Measurements from ENCODE around the gene SMAD2.
"Not testable (repeated sequence)": the region's sequence is repeated elsewhere in the genome, so short reads cannot be mapped to it uniquely, and the experiment has no call there.

Gene SMAD2

GRCh38 chr18:47844828-47845498 lies 85.5 kb downstream of the SMAD2 start:
- no peak for DNase-seq (ENCODE audit: low read depth in 1 of 2, low spot score in 1 of 2)

- DNase-seq (ENCODE audit: low read depth in 1 of 2, low spot score in 1 of 2) = no peak
Measured at GRCh38 chr18:47842836-47843235, 87.6 kb downstream of the SMAD2 start.

GRCh38 chr18:47838396-47838795 lies 92.1 kb downstream of the SMAD2 start:
- no peak for DNase-seq (ENCODE audit: low read depth in 1 of 2, low spot score in 1 of 2)

- DNase-seq (ENCODE audit: low read depth in 1 of 2, low spot score in 1 of 2) = no peak
Measured at GRCh38 chr18:47832348-47832747, 98.1 kb downstream of the SMAD2 start.

DNA sequence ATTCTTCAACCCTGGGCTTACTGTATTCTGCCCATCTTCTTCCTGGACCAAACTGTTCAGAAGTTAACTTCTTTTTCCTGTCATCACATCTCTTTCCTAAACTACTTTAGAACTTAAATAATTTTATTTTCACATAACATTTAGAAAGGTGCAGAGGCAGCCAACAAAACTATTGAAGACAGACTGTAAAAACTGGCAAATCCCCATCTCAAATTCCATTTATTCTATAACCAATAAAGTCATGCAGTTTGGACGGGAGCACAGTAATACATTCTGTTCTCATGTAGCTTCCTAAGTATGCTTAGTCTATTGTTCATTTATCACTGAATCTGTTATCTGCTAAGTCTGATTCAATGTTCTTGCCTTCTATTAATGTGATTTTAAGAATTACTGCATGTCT lies 99.1 kb downstream of the SMAD2 start:
- no peak for DNase-seq (ENCODE audit: low read depth in 1 of 2, low spot score in 1 of 2)

GRCh38 chr18:47830772-47831171 lies 99.7 kb downstream of the SMAD2 start:
- no peak for DNase-seq (ENCODE audit: low read depth in 1 of 2, low spot score in 1 of 2)

GRCh38 chr18:47829831-47830230 lies 100.6 kb downstream of the SMAD2 start:
- no peak for DNase-seq (ENCODE audit: low read depth in 1 of 2, low spot score in 1 of 2)

GRCh38 chr18:47828031-47828430 lies 102.4 kb downstream of the SMAD2 start:
- not testable (repeated sequence) for DNase-seq (ENCODE audit: low read depth in 1 of 2, low spot score in 1 of 2)

DNA sequence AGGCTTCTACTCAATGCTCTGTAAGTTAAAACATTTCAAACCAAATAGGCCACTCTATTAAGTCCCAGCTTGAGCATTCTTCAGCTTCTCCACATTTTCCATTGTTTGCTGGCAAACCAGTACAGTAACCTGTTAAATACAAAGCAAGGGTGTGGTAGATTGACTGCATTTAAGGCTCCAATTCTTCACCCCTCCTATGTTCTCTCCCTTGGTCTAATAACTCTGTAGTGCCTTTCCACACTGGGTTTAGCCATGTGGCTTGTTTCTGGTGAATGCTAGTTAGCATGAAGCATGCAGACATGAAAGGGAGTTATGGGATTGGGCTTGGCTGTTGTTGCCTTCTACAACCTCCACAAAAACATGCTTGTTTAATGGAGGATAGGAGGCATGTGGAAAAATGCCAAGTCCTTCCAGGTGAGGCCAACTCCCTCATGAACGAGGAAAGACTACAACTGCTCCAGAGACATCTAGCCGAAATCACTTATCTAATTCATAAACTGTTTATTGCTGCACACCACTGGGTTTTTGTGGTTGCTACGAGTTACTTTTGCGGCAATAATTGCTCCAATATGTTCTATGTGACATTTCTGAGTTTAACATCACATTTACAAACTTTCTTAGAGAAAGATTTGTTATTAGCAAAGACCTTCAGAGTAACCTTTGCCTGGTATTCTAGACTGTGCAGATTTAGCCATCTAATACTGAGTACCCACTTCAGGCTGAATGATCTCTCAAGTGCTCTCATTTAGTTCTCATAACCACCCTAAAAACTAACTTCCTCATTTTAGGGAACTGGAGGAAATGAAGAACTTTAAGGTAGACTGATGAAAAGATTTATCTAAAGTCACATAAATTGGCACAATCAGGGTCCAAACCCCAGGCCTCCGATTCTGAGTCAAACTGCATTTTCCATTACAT lies 104.0 kb downstream of the SMAD2 start:
- no peak for DNase-seq (ENCODE audit: low read depth in 1 of 2, low spot score in 1 of 2)

GRCh38 chr18:47821314-47821713 lies 109.1 kb downstream of the SMAD2 start:
- DNase-seq (ENCODE audit: low read depth in 1 of 2, low spot score in 1 of 2) = no peak

- DNase-seq (ENCODE audit: low read depth in 1 of 2, low spot score in 1 of 2) = no peak
Measured at GRCh38 chr18:47817795-47818077, 112.7 kb downstream of the SMAD2 start.

DNA sequence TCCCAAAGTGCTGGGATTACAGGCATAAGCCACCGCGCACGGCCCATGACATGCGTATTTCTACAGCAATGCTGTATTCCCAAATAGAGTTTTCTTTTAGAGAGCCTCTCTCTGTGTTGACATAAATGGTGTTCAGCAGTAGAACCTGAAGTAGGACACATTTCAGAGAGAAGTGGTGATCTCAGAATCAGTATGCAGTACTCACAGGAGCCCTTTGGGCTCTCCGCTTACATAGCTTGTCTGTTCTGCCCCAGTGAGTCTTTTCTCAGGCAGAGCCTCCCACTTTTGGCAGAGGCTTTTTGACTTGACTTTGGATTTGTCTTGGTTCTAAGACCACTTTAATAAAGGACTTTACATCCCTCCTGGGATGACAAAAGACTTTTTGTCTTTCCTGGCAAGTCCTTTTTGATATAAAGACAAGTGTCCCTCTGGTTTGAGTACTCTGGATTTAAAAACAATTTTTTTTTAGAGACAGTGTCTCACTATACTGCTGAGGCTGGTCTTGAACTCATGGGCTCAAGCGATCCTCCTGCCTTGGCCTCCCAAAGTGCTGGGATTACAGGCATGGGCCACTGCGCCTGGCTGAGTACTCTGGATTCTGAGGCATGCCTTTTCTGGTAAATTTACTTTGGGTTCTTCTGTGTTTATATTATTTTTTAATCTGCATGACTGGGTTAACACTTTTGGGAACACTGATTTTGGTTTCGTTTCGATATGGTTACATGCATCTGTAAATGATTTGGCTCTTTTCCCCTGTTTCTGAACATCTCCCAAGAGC lies 113.3 kb downstream of the SMAD2 start:
- no peak for DNase-seq (ENCODE audit: low read depth in 1 of 2, low spot score in 1 of 2)

GRCh38 chr18:47815486-47816270 lies 114.8 kb downstream of the SMAD2 start:
- DNase-seq (ENCODE audit: low read depth in 1 of 2, low spot score in 1 of 2) = no peak

GRCh38 chr18:47809420-47809819 lies 121.0 kb downstream of the SMAD2 start:
- DNase-seq (ENCODE audit: low read depth in 1 of 2, low spot score in 1 of 2) = no peak

DNA sequence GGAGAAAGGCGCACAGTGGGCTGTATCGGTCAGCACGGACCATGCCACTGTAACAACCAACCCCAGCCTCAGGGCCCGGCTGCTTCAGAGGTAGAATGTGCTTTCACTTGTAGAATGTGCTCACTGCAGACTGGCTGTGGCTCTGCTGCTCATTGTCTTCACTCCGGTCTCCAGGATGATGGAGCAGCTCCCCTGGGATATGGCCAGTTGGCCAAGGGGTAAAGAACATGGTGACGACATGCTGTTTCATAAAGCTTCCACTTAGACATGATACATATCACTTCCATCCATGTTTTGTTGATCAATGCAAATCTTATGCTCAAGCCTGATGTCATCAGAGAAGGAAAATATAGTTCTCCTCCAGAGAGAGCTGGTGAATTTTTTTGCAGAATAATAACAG lies 127.7 kb downstream of the SMAD2 start:
- no peak for DNase-seq (ENCODE audit: low read depth in 1 of 2, low spot score in 1 of 2)

DNA sequence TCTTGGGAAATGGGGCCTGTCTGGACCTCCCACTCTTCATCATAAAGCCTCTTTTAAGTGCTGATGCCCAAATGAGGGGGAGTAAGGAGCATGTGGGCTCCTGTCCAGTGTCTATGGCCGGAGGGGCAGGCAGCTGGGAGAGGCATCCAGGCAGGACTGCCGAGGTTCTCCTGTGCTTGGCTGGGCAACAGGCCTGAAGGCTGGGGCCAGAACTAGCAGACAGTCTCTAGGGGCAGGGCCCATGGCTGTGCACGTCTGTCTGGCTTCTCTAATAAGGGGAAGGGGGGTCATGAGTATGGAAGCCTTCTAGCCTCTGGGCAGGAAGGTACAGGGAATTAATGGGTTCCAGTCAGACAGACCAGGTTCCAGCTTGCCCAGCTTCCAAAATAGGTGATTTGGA lies 128.6 kb downstream of the SMAD2 start:
- DNase-seq (ENCODE audit: low read depth in 1 of 2, low spot score in 1 of 2) = no peak

- no peak for DNase-seq (ENCODE audit: low read depth in 1 of 2, low spot score in 1 of 2)
Measured at GRCh38 chr18:47800756-47801155, 129.7 kb downstream of the SMAD2 start.

DNA sequence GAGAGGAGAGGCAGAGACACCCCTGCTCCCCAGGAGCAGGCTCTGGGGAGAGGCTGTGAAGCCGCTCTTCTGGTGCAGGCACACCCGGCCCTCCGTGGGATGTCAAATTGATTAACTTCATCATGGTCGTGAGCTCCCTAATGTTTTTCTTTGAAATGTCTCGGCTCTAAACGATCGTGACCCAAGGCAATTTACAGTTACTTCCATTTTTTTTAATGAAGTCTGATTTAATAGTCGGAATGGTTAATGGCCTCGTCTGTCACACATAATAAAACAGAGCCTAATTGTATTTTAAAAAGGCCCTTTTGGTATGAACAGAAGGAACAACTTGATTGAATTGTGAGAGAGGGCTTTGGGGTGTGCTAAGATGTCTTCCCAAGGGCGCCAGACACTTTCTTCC lies 130.2 kb downstream of the SMAD2 start:
- no peak for DNase-seq (ENCODE audit: low read depth in 1 of 2, low spot score in 1 of 2)

DNA sequence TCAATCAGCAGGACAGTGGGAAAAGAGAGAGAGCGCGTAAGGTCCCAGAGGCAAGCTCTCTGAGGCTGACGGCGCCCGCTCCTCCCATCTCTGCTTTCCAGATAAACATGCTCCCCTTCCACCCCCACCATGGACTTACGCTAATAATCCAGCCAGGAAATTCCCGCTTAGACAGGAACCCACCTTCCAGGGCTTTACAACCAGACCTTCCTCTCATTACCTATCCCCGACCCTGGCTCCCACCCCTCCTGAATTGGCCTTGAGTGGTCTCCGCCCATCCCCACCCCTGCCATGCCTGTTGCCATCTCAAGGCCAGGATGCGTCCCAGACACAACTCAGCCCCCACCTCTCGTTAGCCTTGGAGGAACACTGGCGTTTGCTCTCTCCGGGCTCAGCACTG lies 131.1 kb downstream of the SMAD2 start:
- DNase-seq (ENCODE audit: low read depth in 1 of 2, low spot score in 1 of 2) = no peak

- no peak for DNase-seq (ENCODE audit: low read depth in 1 of 2, low spot score in 1 of 2)
Measured at GRCh38 chr18:47798366-47798765, 132.1 kb downstream of the SMAD2 start.

DNA sequence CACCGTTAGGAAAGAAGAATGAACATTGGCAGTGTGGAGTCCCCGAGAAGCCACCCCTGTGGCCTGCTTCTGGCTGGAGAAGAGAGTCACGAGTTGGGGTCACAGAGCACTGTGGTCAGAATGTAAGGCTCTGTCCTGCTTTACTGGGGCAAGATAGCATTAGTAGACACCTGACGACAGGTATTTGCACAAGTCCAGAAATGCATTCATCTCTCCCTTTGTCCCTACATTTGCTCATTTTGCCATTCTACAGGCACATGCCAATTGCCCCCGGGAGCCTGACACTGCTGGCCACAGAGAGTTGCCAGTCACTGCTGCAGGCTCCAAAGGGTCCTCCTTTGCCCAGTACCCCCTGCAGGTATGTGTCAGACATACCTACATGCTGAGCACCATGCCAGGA lies 133.3 kb downstream of the SMAD2 start:
- no peak for DNase-seq (ENCODE audit: low read depth in 1 of 2, low spot score in 1 of 2)
